NCI-H146 treated with DMSO at 0.1 percent for 48 hours (cell line): ENCODE measurements around the gene CYSTM1.

Experiments
- DNase-seq: peaks from one replicate; lab custom pipeline; 2025; ENCODE audit not compliant: unreplicated experiment; lab: John Stamatoyannopoulos, UW

Gene CYSTM1

DNA sequence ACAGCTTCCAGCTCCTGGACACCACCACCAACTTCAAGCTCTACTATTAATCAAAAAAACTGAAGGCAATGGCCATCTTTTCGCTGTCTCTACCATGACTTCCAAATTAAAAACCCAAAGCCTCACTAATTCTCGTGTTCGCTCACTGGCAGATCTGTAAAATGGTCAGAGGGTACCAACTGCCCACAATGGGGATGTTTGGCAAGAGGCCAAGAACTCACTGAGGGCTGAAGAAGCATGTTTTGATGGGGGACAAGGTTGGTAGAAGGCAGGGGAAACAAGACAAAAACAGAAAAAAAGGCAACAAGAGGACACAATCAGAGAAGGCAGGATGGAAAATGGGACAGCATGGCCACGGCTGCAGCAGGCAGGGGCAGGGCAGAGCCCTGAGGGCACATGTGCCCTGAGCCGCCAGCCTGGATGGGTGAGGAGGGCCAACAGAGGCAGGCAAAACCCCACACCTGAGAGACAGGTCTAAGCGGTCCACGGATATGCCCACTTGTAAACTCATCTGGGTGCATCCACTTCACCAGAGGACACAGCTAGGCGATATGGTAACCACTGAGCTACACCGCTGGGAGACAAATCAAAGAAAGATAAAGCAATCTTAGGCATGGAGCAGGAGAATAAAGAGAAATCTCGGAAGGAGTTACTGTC, 77.6 kb downstream of the CYSTM1 start:
- no peak for DNase-seq

DNA sequence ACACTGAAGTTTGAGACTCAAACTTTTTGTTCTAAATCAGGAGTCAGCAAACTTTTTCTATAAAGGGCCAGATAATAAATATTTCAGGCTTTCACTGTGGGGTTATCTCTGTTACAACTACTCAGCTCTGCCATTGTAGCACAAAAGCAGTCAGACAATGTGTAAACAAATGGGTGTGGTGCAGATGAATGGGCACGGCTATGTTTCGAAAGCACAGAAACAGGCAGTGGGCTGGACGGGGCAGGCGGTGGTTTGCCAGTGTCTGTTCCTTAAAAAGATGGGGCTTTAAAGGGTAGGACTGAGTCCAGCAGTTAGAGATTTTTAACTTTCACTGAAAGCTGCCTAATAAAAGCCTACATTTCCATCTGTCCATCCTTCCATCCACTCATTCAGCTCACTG, 79.0 kb downstream of the CYSTM1 start:
- DNase-seq, result no peak

DNA sequence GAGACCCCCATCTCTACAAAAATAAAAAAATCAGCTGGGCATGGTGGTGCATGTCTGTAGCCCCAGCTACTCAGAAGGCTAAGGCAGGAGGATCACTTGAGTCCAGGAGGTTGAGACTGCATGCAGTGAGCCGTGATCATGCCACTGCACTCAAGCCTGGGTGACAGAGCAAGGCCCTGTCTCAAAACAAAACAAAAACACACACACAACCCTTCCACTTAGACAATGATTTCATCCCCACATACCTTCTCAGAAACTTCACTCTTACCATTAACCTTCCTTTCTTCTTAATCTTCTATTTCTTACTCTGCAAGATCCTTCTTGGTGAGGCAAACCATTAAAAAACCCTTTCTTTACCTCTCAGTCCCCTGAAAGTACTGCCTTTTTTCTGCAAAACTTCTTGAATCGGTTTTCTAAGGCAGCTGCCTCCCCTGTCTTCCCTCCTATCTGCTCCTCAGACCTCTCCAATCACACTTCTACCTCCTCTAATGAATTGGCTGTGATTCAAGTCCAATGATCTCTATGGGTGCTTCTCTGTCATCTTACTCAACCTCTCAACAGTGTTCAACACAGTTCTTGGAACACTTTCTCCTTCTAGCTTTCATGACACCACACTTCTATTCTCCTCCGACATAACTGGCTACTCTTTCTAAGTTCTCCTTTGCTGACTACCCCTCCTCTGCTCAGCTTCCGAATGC, 80.6 kb downstream of the CYSTM1 start:
- DNase-seq, result no peak

DNA sequence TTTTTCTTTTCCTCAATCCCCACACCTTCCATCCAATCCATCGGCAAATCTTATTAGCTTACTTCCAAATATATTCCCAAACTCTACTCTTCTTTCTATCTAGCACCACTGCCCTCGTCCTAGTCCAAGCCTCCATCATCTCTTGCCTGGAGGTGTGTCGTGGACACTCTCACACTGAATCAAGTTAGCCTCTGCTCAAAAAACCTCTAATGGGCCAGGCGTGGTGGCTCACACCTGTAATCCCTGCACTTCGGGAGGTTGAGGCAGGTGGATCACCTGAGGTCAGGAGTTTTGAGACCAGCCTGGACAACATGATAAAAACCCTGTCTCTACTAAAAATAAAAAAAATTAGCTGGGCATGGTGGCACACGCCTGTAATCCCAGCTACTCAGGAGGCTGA, 81.7 kb downstream of the CYSTM1 start:
- no peak for DNase-seq

DNA sequence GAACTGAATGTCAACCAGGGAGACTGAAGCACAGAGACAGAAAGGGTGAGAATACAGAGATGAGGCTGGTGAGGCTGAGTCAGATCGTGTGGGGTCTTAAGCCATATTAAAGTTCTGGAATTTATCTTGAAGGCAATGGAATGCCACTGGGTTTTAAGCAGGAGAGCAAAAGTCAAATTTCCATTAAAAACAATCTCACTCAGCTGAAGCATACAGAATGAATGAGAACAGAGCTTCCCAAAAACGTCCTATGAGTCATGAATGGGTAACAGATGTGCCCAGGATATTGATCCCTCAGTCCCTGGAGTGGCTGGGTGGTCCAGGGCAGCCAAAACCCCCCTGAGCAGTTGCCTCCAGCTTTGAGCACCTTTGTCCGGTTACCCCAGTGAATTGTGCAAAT, 83.0 kb downstream of the CYSTM1 start:
- no peak for DNase-seq

DNA sequence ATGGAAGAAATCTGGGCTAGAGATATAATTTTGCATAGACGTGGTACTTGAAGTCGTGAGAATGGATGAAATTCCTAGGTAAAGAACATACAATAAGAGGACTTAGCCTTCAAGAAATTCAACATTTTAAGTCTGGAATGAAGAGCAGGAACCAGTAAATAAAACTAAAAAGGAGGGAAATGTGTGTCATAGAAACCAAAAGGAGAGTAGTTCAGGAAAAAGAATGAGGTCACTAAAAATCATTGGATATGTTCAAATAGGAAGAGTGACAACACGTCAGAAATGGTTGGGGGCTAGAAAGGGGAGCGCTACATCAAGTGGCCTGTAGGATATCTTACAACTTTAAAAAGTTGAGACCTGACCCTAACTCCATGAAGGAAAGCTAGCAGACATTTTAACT, 83.9 kb downstream of the CYSTM1 start:
- no peak for DNase-seq

DNA sequence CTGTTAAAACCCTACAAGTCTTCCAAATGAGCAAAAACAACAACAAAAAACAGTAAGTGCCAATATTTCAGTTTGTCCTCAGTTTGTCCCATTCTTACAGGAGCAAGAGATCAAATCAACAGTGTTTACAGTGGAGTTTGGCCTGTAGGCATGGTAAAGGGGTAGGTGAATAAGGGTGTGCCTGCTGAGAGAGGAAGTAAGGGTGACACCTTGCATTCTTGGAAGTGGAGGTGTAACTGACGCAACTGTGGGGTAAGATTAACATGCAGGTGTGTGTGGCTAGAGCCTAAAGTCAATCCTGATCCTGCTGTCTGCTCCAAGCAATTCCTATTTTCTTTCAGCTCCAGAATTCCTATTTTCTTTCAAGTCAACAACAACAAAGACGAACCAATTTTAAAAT, 84.5 kb downstream of the CYSTM1 start:
- DNase-seq, result no peak

DNA sequence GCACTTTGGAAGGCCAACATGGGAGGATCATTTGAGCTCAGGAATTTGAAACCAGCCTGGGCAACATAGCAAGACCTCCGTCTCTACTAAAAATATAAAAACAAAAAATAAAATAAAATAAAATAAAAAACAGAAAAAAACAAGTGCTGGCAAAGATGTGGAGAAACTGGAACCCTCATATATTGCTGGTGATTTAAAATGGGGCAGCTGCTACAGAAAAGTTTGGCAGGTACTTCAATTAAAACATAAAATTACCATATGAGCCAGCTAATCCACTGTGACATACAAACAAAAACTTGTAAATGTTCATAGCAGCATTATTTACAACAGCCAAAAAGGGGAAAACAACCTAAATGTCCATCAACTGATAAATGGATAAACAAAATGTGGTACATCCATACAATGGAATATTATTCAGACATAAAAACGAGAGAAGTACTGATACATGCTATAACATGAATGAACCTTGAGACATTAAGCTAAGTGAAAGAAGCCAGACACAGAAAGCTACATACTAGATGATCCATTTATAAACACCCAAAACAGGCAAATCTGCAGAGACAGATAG, 85.2 kb downstream of the CYSTM1 start:
- DNase-seq, result no peak

DNA sequence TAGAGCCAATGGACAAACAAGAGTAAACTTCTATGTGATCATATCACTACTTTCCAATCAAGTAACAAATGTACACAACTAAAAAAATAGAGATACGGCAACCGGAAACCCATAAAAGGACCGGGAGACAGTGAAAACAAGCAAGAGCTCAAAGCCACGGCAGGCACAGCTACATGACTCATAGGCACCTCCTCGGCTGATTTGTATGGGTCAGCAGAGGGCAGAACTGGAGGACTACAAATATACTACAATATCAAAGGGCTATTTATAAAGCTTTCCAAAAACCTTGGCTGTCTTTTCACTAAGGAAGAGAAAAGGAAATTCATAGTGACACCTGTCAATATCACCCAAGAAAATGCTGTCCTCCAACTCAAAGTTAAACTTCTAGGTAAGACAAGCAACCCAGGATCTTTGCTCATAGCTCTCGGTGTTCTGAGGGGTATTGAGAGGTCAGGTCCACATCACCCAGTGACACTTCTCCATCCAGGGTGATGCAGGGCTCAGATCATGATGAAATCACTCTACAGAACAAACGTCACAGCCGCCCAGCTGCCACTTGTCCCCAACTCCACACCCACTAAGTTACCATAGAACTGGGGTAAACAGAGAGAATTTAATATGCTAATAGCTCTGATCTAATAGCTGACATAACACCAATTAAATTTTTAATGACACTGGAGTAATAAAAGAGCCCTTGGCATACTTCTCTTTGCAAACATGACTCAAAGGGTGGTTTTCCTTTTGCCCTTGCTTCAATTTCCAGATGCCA, 86.6 kb downstream of the CYSTM1 start:
- peak; percentile 18 for DNase-seq

DNA sequence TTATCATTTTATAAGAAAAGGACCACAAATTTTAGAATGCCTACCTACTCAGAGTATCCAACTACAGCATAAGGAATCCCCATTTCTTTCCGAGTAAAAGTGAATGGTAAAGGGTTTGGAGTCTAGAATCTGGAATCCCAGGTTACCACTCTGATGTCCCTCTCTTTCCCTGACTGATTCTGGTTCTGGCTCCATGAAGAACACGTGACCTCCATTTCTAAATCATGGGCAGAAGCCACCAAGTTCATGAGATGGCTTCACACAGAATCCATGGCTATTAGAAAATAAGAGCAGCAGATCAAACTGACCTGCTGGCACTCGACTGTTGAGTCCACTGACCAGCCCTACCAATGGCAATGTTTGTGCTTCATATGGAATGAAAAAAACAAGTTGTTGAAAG, 87.2 kb downstream of the CYSTM1 start:
- DNase-seq, result no peak

DNA sequence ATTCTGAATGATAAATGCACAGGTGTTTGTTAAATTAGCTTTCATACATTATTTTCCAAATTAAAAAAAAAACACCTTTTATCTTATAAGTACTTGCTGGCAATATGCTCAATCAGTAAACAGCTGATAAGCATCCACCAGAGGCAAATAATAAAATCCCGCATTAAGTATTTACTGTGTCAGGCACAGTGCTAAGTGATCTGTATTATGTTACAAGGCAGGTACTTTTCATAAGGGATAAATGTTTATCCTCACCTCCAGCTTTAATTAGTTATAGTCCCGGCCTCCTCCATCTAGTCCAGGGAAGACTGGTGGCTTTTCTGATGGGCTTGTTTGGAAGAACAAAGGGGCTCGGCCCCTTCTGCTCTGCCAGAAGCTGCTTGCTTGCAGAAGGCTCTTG, 87.9 kb downstream of the CYSTM1 start:
- DNase-seq, result no peak

DNA sequence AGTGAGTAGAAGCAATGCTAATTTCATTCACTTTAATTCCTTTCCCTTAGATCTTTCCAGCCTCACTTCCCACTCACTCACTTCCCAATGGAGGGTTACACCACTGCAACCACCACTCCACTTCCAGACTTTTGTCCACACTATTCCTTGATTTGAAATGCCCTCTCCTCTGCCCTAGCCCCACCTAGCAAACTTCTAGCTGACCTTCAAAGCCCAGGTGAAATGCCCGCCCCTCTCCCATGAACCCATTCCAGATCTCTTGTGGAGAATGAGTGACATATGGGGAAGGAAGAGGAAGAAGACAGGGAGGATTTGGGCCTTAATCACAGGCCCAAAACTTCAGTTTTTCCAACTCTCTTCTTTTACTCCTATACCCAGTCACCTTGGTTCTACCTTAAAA, 90.9 kb downstream of the CYSTM1 start:
- no peak for DNase-seq

DNA sequence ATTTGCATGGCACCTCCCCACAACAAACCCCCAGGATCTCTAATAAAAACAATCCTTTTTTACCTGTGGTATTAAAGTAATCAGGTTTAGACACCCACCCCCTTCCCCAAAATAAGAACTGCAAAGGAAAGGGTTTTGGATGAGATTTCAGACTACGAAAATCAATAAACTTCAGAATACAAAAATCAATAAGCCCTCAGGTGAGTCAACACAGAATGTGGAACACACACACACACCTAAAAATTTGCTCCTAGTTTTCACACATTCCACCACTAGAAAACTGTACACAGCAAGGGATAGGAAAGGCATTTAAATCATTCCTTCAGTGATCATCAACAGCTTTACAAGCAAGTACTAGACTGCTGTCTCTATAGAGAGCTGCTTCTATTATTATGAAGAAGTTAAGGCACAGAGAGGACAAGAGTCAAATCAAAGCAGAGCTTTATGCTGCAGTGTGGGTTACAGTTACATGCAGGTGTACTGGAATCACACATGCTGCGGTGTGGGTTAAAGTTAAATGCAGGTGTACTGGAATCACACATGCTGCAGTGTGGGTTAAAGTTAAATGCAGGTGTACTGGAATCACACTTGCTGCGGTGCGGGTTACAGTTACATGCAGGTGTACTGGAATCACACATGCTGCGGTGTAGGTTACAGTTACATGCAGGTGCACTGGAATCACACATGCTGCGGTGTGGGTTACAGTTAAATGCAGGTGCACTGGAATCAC, 91.6 kb downstream of the CYSTM1 start:
- no peak for DNase-seq

DNA sequence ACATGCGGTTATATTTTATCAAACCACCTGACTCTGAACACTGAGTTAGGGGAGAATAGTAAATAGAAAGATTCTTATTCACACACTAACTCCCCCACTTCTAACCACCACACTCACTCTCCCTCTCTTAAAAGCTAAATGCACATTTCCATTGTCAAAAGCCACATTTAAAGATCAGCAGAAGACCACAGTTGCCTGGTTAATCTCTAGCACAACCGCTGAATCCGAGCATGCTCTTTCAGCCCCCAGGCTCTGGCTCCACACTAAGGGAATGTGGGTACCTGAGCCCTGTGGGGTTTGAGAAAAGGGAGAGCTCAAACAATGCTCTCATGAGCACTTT, 92.2 kb downstream of the CYSTM1 start:
- no peak for DNase-seq

DNA sequence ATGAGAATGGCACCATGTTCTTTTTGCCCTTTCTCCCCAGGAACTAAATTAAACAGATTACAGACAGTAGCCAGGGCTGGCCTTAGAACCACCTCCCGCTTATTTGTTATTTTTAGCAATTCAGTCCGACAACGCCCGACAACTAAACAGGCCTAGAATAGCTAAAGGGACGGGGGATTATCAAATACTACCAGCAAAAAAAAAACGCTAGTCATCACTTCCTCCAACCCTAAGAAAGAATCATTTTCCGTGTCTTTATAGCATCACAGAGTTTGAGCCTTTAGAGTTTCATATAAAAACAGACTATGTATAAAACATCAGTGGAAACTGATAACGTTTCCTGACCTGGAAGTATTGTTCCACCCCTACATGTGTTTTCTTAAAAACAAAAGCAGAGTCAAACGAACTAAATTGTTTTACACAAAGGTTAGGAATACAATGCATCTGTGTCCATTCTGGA, 92.6 kb downstream of the CYSTM1 start:
- no peak for DNase-seq

DNA sequence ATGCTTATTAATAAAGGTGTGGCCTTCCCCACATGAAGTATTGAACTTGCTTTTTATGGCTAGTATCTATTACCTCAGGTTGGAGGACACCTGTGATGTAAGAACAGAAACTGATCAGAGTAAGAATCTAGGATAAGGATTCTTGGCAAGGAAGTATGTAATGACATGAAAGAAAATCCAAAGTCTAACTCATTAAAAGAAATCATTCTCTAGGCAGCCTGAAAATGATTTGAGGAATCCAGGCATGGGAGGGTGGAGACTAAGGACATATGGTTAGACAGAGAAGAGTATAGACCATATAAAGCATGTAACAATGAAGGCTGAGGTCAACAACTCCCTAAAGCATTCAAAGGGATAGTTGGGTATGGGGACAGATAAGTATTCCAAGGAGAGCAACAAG, 95.0 kb downstream of the CYSTM1 start:
- DNase-seq, result no peak

DNA sequence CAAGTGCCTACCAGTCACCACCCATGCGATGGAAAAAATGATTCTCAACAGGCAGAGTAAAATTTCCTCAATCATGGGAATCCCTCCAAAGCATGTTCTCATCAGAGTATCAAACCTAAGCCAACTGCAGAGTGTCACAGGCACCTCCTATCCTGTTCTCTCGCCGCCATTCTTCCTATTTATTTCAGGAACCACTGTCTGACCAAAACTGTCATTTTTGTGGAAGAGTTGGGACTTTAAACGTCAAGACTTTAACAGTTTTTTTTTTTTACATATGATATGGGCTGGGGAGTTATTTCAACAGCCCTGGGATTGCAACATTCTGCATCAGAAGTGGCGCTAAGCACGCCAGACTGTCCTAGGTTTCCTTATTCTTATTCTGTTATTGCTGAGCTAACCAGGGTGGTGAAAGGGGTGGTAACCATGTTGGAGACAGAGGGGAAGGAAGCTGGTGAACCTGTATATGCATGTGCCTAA, 98.5 kb downstream of the CYSTM1 start:
- no peak for DNase-seq

DNA sequence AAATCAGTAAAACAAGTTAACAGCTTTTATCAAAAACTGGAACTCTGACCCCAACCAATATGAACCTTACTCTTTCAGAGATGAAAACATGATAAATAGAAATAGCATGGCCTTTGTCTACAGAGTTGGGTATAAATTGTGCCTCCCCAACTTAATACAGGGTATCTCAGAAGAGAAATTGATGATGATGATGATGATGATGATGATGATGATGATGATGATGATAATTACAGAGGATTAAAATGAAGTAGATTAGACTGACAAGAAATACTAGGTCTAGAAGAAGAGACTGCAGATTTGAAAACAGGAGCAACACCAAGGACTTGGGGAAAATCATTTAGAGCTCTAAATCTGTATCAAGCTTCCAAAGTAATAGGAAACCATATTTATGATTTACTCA, 100.8 kb downstream of the CYSTM1 start:
- no peak for DNase-seq

DNA sequence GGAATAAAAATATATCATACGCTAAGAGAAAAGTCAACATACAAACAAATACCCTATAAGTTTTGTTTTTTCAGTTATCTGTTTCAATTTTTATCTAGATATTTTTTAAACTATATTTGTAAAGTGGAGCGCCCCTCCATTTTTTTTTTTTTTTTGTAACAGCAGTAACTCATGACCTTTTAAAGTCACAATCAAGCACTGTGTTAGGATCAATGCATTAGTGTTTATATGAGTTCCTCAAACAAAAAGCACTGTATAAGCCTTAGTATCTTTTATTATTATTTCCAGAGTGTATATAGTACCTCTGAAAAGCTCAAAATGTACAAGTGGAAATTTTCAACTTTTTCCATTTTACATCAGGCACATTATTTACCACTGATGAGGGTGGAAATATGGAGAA, 107.3 kb downstream of the CYSTM1 start:
- no peak for DNase-seq

DNA sequence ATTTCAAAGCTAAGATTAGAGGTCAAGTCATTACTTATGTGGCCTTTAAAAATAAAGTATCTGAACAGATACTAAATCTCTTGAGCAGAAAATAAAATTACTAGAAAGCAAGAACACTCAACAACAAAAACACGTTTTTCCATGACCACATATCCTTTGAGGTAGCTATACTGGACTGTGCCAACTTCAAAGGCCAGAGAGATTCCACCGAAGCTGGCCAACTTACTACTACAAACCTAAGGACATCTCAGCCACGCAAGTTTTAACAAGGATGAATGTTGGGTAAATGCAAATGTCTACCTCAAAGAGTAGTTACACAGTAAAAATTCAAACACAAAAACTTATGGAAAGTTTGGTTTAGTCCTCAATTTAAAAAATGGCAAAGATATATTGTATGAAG, 109.0 kb downstream of the CYSTM1 start:
- no peak for DNase-seq

DNA sequence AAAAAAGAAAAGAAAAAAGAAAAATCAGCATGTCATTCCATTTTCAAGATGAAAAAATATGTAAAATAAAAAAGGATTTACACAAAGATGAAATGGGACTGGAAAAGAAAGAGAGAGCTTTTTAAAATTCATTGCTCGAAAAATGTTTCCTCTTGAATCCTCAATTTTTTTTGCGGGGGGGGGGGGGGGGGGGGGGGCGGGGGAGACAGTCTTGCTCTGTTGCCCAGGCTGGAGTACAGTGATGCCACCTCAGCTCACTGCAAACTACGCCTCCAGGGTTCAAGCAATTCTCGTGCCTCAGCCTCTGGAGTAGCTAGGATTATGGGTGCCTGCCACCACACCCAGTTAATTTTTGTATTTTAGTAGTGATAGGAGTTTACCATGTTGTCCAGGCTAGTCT, 111.4 kb downstream of the CYSTM1 start:
- no peak for DNase-seq
